ENCODE results near the gene SLC6A15.

The SLC6A15 gene

GRCh38 chr12:84860718-84861117 is 51.9 kb downstream of the SLC6A15 start:
- H3K9ac ChIP-seq (ENCODE audit: low read depth, low read length, poor library complexity, severe bottlenecking), result no peak overlapping the region
- H3K4me3 ChIP-seq (ENCODE audit: low read length, poor library complexity, severe bottlenecking), result no peak overlapping the region
- H3F3A ChIP-seq (ENCODE audit: low read depth), result no peaks in the 10 kb centered on the region
- H3K4me2 ChIP-seq (ENCODE audit: low read depth, low read length, poor library complexity, severe bottlenecking), result no peak overlapping the region
- TF ChIP-seq CTCF (conservative IDR thresholded peaks at IDR 0.05; ENCODE audit: low read length), result no peak
- TF ChIP-seq EZH2phosphoT487 (IDR thresholded peaks at IDR 0.05; ENCODE audit: borderline replicate concordance), result no peak
- H3K9me3 ChIP-seq (ENCODE audit: insufficient read depth, low read depth, low read length), result no peaks in the 10 kb centered on the region
- H3K36me3 ChIP-seq (ENCODE audit: insufficient read depth, low read length), result no peaks in the 10 kb centered on the region
- H4K20me1 ChIP-seq (ENCODE audit: insufficient read depth, low read length, poor library complexity, severe bottlenecking), result no peaks in the 10 kb centered on the region
- H3K79me2 ChIP-seq (ENCODE audit: insufficient read depth, low read length), result no peaks in the 10 kb centered on the region
- H3K9me2 ChIP-seq (replicated peaks; ENCODE audit: low read depth, low read length), result no peaks in the 10 kb centered on the region
- H3K4me1 ChIP-seq (ENCODE audit: insufficient read depth, low read length, poor library complexity, severe bottlenecking), result no peaks in the 10 kb centered on the region
- H3K27me3 ChIP-seq (ENCODE audit: insufficient read depth, low read length, poor library complexity, severe bottlenecking), result no peaks in the 10 kb centered on the region
- H2AFZ ChIP-seq (ENCODE audit: low read length), result no peak overlapping the region

GRCh38 chr12:84858796-84859195 is 53.8 kb downstream of the SLC6A15 start:
- Histone ChIP-seq H3K9me3 (ENCODE audit: insufficient read depth, low read depth, low read length) (no peaks in the 10 kb centered on the region), H3K4me1 (ENCODE audit: insufficient read depth, low read length, poor library complexity, severe bottlenecking) (no peaks in the 10 kb centered on the region), H3F3A (ENCODE audit: low read depth) (no peaks in the 10 kb centered on the region), H3K9me2 (replicated peaks; ENCODE audit: low read depth, low read length) (no peaks in the 10 kb centered on the region), H4K20me1 (ENCODE audit: insufficient read depth, low read length, poor library complexity, severe bottlenecking) (no peaks in the 10 kb centered on the region), H2AFZ (ENCODE audit: low read length) (no peak overlapping the region), H3K9ac (ENCODE audit: low read depth, low read length, poor library complexity, severe bottlenecking) (no peak overlapping the region), H3K36me3 (ENCODE audit: insufficient read depth, low read length) (no peaks in the 10 kb centered on the region), H3K4me3 (ENCODE audit: low read length, poor library complexity, severe bottlenecking) (no peak overlapping the region), H3K79me2 (ENCODE audit: insufficient read depth, low read length) (no peaks in the 10 kb centered on the region), H3K4me2 (ENCODE audit: low read depth, low read length, poor library complexity, severe bottlenecking) (no peak overlapping the region), H3K27me3 (ENCODE audit: insufficient read depth, low read length, poor library complexity, severe bottlenecking) (no peaks in the 10 kb centered on the region)
- no peak for TF ChIP-seq CTCF (conservative IDR thresholded peaks at IDR 0.05; ENCODE audit: low read length)
- no peak for TF ChIP-seq EZH2phosphoT487 (IDR thresholded peaks at IDR 0.05; ENCODE audit: borderline replicate concordance)

DNA sequence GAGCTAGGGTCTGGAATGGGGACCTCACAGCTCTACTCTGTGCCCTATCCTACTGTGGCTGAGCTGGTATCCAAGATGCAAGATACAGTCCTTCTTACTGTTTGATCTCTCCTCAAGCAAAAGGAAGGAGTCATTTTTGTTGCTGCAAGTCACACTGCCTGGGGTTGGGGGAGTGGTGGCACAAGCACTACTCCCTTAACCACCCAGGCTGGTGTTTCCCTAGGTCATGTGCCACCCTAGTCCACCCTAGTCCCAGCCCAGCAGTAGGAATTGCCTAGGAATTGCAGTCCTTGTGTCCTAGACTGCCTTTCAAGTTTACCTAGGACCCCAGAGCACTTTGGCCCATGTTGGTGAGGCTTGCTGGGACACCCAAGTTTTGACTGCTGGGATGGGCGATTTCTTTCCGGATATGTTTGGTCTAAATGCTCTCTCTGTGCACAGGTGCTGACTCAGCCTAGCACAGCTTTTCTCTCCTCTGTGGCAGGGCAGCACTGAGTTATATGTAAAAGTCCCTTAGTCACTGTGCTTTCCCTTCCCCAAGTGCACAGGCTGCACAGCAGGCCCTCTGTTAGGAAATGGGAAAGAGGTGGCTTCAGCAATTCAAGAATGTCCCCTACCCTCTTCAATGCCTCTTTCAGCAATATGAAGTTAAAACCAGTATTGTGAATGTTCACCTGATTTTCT is 54.9 kb downstream of the SLC6A15 start:
- Histone ChIP-seq H3K9ac (ENCODE audit: low read depth, low read length, poor library complexity, severe bottlenecking) (no peak overlapping the region), H3F3A (ENCODE audit: low read depth) (no peaks in the 10 kb centered on the region), H3K4me3 (ENCODE audit: low read length, poor library complexity, severe bottlenecking) (no peak overlapping the region), H3K9me3 (ENCODE audit: insufficient read depth, low read depth, low read length) (no peaks in the 10 kb centered on the region), H2AFZ (ENCODE audit: low read length) (no peak overlapping the region), H3K27me3 (ENCODE audit: insufficient read depth, low read length, poor library complexity, severe bottlenecking) (no peaks in the 10 kb centered on the region), H3K36me3 (ENCODE audit: insufficient read depth, low read length) (no peaks in the 10 kb centered on the region), H3K9me2 (replicated peaks; ENCODE audit: low read depth, low read length) (no peaks in the 10 kb centered on the region), H3K4me1 (ENCODE audit: insufficient read depth, low read length, poor library complexity, severe bottlenecking) (no peaks in the 10 kb centered on the region), H3K4me2 (ENCODE audit: low read depth, low read length, poor library complexity, severe bottlenecking) (no peak overlapping the region), H4K20me1 (ENCODE audit: insufficient read depth, low read length, poor library complexity, severe bottlenecking) (no peaks in the 10 kb centered on the region), H3K79me2 (ENCODE audit: insufficient read depth, low read length) (no peaks in the 10 kb centered on the region)
- TF ChIP-seq EZH2phosphoT487 (IDR thresholded peaks at IDR 0.05; ENCODE audit: borderline replicate concordance) (no peak), CTCF (conservative IDR thresholded peaks at IDR 0.05; ENCODE audit: low read length) (no peak)

All from Loucy (cell line).